SH-SY5Y (cell line): ENCODE measurements around the gene ZIC4.

ENCODE experiments used
- GATA2 ChIP-seq: IDR thresholded peaks from 2 replicates; pipeline ENCODE4 v1.6.1; 2011; ENCODE audit warnings: mild to moderate bottlenecking, low read depth, low read length
- GATA3 ChIP-seq: IDR thresholded peaks from 2 replicates; pipeline ENCODE4 v1.6.1; 2011; ENCODE audit warnings: low read depth, mild to moderate bottlenecking, low read length, moderate library complexity

ZIC4 gene

GRCh38 chr3:147356145-147356908 lies 50.0 kb downstream of the ZIC4 start:
- TF ChIP-seq GATA2 (no peak), GATA3 (no peak)

GRCh38 chr3:147355753-147356090 lies 50.6 kb downstream of the ZIC4 start:
- TF ChIP-seq GATA2 (no peak), GATA3 (no peak)

GRCh38 chr3:147355084-147355752 lies 51.1 kb downstream of the ZIC4 start:
- no peak for TF ChIP-seq GATA3
- TF ChIP-seq GATA2: no peak

DNA sequence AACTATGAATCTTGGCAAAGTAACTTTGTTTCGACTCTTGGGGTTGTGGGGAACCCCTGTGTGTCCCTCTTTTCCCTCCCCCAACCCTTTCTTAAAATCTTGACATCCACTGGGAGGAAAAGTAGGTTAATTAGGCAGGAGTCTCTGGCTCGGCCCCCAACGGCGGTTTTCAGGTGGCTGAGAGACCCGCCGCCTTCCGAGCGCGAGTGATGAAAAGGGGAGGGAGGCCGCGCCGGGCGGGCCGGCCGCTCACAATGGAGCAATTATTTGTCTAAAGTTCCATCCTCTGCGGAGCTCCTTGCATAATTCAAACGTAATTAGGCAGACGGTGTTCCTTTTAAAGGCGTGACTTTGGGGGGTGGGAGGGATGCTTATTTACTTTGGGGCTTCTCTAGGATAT lies 51.7 kb downstream of the ZIC4 start:
- TF ChIP-seq GATA2: no peak
- TF ChIP-seq GATA3: no peak

DNA sequence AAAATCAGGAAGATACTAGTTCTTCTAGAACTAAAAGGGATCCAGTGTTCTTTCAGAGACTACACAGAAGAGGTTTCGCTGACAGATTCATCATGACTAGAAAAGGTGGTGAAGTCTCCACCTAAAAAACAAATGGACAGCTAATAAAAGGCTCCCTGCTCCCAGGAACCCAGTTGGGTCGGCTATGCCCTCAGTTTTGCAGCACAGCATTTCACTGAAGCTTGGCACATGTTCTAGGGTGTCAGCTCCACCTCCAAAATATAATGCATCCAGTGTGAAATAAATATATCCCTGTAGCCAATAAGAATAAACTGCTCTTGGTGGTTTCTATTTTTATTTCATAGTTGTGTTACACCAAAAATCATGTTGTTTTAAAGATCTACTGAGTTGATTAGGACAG lies 55.0 kb downstream of the ZIC4 start:
- no peak for TF ChIP-seq GATA3

DNA sequence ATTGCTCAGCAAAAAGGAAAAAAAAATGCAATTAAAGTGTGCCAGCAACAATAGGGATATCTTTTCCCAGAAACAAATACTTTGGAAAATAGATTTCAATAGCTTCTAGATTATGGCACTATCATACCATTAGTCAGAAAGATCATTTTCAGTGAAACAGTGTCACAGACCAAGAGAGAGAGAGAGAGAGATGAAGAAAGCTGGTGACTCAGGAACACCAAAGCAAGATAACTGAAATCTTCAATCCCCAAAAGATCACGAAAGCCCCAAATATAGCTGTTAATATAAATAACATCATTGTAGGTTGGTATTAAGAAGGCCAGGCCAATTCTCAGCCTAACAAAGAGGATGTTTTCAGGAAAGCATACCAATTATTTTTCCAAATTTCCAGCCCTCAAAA lies 57.4 kb downstream of the ZIC4 start:
- no peak for TF ChIP-seq GATA3

- no peak for TF ChIP-seq GATA2
- no peak for TF ChIP-seq GATA3
Measured at GRCh38 chr3:147343926-147344325, 62.4 kb downstream of the ZIC4 start.

DNA sequence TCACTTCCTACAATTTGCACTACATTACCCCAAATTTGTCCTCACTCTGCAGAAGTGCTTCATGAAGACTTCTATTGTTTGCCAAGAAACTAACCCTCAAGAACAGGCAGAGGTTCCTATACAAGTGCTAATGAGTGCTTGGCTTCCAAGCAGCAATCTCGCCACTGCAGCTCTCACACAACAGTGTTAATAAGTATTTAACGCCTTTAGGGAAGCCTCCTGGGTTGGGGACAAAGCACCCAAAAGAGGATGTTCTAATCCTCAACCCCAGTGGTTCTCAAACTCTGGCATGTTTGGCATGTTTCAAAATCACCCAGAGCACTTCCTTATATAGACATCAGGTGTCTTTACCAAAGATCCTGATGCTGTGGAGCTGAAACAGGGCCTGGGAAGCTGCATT lies 64.6 kb downstream of the ZIC4 start:
- TF ChIP-seq GATA2 (no peak), GATA3 (no peak)

DNA sequence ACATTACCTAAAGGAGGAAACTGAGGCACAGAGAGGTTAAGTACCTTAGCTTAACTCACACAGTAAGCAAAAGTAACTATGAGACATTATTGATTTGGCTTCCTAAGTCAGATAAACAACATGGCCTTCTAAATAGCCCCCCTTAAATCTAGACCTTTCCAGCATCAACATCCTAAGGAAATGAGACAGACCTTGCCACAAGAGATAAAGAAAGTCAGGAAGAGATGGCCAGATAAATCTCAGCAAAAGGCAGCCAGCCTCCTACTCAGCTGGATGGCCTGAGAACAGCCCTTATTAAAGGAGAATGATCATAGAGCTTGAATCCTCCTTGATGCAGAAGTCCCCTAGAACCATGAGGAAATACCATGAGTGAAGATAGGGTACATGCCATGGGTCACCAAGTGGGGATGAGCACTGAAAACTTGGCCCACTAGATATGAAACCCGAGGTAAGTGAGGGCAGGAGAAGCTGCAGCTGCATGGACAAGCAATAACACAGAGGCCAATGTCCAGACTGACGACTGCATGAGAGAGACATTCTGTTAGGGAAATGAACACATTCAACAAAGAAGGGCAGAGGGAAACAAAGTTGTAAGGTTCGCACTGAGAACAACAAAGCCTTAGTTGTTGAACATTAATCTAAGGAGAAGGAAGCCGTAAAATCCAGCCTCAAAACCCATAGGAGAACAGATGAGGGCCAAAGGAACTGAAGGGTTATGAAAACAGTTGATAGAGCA lies 69.6 kb downstream of the ZIC4 start:
- TF ChIP-seq GATA2 (no peak), GATA3 (no peak)
